CD4-positive, alpha-beta T cell treated with Interleukin-1 beta for 1 hour (primary cell): ENCODE results near the gene USP15.
"Not testable (repeated sequence)": the region's sequence is repeated elsewhere in the genome, so short reads cannot be mapped to it uniquely, and the experiment has no call there.

ENCODE experiments used
- DNase-seq, 2 donors: peaks; one replicate each; pipeline ENCODE4 v3.0.0-alpha.2; 2020 to 2022

Gene USP15

GRCh38 chr12:62463252-62463651 lies 203.0 kb downstream of the USP15 start:
- not testable (repeated sequence) for DNase-seq
